Right hindlimb (tissue), 1 donor: ENCODE results near the gene ERVK3-1.
A peak's percentile ranks its signal among the peaks of the same experiment; 100 is the strongest.
"Not testable (repeated sequence)": the region's sequence is repeated elsewhere in the genome, so short reads cannot be mapped to it uniquely, and the experiment has no call there.

Experiments used
- DNase-seq: peaks from one replicate; pipeline ENCODE4 v3.0.0-alpha.2; 2018

ERVK3-1 gene

GRCh38 chr19:58305932-58306323 is 751 bp downstream of the ERVK3-1 start:
- no peak for DNase-seq

GRCh38 chr19:58307736-58308135 is 2.6 kb downstream of the ERVK3-1 start:
- no peak for DNase-seq

- not testable (repeated sequence) for DNase-seq
These were observed 5.5 kb downstream of the ERVK3-1 start for GRCh38 chr19:58310685-58311084.

DNA sequence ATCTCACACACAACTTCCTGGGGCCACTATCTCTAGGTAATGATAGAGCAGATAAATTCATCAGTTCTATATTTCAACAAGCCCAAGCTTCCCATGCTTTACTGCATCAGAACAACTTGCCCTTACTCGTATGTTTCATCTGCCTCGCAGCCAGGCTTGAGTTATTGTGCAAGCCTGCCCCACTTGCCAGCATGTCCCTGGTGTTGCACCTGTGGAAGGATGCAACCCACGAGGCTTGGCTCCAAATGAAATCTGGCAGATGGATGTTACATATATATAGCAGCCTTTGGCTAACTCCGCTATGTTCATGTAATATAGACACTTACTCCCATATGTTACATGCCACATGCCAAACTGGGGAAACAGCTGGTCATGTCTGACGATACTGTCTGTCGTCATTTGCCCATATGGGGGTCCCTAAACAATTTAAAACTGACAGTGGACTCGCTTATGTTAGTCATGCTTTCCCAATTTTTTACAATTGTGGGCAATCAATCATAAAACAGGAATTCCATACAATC is 6.2 kb downstream of the ERVK3-1 start:
- DNase-seq = no peak

DNA sequence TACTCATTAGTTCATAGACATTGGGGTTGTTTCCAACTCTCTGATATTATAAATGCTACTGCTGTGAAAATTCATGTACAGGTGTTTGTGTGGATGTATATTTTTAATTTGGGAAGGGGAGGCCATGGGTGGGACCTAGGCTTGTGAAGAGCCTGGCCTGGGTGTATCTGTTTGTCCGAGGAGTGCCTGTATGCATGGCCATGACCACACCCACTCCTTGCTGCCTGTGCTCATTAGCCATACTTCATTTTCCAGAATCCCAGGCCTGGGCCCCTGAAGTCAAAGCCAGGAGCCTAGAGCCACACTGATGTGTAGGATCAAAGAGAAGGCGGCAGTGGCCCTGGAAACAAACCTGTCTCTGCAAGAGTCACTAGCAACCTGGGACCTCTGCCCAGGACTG is 10.4 kb downstream of the ERVK3-1 start:
- no peak for DNase-seq

GRCh38 chr19:58317476-58318072 is 12.4 kb downstream of the ERVK3-1 start:
- peak; percentile 34 for DNase-seq

DNA sequence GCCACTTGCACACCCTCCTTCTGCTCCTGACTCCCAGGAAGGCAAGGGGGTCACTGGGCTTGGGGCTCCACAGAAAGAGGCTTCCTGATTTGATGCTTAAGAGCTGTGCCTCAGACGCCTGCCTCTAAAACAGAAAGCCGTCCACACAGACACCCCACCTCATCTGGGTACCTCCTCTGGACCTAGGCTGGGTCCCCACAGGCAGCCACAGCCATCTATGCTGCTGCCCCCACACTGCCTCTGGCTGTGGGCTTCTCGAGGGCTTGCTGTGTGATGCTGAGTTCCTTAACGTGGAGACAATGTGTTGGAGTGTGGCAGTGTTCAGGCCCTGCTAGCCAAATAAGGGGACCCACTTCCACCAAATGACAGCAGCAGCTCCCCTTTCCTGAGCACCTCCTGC is 13.1 kb downstream of the ERVK3-1 start:
- no peak for DNase-seq

GRCh38 chr19:58319241-58319640 is 14.1 kb downstream of the ERVK3-1 start:
- no peak for DNase-seq

DNA sequence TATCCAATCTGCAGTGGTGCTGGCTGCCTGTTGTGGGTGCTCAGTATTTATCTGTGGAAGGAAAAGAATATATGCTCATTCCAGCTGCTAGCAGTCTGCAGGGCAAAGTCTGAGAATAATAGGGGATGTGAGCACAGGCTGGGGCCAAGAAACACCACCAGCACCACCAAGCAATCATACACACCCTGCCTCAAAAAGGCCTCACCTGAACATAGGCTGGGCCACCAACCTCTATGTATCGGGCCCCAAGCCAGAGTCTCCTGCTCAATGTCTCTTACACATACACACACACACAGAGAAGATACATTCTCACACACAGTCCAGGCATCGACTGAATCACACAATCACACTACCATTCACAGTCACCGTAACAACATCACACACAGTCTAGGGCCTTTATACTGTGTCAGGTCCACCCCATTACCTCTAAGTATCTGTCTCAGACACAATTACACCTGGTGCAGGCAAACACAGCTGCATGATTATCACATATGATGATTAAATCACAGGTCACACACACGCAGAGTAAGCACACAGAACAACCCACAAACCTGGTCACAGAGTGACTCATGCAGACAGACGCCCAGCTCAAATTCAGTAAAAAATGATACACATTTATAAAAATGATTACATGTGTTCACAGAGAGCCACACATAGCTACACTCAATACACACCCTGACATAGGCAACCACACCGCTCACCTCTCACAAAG is 20.3 kb downstream of the ERVK3-1 start:
- DNase-seq = no peak

GRCh38 chr19:58326501-58326913 is 21.3 kb downstream of the ERVK3-1 start:
- no peak for DNase-seq

DNA sequence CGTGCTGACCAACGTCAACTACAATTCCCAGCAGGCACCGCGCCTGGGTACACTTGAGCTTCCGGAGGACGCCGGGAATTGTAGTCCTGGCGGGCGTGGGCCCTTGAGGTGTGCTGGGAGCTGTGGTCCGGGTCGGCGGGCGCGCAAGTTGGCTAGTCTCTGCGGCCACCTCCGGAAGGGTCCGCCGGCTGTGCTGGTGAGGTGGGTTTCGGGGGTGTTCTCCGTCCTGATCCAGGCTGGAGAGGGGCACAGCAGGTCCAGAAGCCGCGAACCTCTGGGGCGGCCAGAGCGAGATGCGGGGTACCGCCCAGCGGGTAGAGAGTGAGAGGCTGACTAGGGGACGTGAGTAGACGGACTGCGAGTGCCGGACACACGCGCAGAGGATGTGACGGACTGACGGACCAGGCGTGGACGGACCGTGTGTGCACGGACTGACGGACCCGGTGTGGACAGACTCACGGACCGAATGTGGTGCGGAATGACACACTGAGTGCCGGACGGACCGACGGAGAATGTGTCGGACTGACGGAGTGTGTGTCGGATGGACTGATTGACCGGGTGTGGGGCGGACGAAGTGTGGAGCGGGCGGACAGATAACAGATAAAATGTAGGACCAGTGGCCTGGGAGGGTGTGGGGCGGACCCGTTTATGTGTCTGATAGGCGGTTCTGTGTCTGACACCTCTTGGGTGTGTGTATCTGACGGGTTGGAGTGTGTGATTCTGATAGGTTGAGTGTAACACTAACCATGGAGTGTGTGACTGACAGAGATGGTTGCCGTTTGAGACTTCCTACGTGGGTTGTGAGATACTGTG is 21.9 kb downstream of the ERVK3-1 start, which contains the start of gene ZSCAN22:
ZSCAN22 (plus strand) TSS at position 81 of the 813 bp plus-strand sequence. CDS start 7,809 bp downstream, outside the sequence.
- peak; percentile 97 for DNase-seq

DNA sequence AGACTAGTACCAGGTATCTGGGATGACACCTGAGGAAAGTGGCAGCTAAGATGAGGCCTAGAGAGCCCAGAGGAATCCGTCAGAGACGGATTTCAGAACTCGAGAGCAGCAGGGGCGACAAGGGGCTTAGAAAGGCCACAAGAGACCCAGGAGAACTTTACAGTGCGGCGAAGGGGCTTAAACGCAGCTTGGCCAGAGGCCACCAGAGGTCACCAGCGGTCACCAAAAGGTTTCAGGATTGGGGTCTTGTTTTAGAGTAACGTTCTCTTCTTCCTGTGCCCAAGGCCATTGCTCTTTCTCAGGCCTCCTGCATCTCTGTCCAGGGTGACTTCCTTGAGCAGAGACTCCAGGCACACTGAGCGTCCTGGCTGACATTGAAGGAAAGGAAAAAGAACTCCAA is 23.8 kb downstream of the ERVK3-1 start:
- DNase-seq = no peak

GRCh38 chr19:58330458-58330857 is 25.3 kb downstream of the ERVK3-1 start:
- DNase-seq = no peak

GRCh38 chr19:58332697-58333096 is 27.5 kb downstream of the ERVK3-1 start:
- no peak for DNase-seq

DNA sequence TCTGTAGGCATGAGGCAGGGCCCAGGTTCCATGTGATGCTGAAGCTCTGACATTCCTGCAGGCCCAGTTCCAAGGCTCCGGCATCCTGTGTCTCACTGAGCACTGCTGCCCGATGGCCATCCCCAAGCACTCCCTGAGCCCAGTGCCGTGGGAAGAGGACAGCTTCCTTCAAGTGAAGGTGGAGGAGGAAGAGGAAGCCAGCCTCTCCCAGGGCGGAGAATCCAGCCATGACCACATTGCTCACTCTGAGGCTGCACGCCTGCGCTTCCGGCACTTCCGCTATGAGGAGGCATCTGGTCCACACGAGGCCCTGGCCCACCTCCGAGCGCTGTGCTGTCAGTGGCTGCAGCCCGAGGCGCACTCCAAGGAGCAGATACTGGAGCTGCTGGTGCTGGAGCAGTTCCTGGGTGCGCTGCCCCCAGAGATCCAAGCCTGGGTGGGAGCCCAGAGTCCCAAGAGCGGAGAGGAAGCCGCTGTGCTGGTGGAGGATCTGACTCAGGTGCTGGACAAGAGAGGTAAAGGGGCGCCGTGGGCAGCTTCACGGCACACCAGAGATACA is 29.6 kb downstream of the ERVK3-1 start:
- no peak for DNase-seq

DNA sequence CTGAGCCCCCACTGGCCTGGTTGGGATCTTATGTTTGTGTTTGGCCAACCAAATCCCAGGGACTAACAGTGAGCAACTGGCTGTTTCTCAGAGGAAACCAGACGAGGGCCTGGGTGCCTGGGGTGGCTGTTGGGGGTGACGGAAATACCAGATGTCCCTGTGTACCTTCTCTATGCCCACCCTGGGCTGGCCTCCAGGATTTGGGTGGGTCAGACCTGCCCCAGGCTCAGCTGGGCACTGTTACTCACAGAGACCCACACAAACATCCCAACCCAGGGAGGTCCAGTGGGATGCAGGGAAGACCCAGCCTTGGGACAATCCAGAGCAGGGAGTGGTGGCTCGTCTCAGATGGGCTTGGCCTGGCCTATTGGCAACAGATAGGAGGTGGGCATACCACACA is 30.5 kb downstream of the ERVK3-1 start:
- no peak for DNase-seq

DNA sequence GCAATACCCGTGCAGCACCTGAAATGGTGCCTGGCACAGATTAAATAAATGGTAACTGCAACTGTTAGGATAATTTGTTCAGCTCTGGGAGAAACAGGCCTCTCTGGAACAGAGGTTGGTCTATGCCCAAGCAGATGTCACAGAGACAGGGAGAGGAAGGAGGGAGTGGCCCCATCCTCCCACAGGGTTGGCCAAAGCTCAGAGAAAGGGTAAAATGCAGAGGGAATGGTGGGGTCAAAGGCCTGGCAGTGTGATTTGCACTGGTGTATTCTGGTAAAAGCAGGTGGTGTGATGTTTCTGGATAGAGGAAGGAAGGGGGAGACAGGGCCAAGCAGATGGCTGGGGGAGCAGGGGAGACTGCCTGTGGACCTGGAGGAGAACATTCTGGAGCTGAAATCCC is 31.0 kb downstream of the ERVK3-1 start:
- DNase-seq = no peak

DNA sequence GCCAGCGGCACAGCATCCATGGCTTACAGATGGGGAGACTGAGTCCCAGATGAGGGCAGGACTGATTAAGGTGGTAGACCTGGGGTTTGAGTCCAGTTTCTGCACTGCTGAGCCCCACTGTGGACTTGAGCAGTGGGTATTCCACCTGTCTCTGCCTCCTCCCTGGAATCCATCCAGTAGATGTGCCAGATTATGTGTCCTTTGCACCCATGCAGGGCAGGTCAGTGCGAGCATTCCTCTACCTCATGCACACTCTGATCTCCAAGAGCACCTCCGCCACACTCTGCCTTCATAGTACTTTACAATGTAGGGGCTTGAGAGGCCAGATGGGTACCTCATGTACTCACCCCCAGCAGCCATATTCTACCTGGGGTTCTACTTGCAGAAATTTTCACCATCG is 31.6 kb downstream of the ERVK3-1 start:
- no peak for DNase-seq

DNA sequence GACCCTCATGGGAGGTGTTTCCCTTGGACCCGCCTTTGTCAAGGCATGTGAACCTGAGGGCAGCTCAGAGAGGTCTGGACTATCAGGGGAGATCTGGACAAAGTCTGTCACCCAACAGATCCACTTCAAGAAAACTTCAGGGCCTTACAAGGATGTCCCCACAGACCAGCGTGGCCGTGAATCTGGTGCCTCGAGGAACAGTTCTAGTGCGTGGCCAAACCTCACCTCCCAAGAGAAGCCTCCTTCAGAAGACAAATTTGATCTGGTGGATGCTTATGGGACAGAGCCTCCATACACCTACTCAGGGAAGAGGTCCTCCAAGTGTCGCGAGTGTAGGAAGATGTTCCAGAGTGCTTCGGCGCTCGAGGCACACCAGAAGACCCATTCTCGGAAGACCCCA is 33.2 kb downstream of the ERVK3-1 start:
- no peak for DNase-seq

DNA sequence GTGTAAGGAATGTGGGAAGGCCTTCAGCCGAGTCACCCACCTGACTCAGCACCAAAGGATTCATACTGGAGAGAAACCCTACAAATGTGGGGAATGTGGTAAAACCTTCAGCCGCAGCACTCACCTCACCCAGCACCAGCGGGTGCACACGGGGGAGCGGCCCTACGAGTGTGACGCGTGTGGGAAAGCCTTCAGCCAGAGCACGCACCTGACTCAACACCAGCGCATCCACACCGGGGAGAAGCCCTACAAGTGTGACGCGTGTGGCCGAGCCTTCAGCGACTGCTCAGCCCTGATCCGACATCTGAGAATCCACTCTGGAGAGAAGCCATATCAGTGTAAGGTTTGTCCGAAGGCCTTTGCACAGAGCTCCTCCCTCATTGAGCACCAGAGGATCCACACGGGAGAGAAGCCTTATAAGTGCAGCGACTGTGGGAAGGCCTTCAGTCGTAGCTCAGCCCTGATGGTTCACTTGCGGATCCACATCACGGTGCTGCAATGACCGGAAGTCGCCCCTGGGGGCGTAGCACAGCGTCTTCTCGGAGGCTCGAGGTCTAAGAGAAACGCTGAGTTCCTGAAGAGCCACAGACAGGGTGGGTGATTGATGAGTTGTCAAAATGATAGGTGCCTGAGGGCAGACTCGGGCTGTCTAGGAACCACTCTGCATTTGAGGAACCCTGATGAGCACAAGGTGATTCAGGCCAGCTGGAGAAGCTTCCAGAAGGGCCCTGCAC is 33.8 kb downstream of the ERVK3-1 start:
- no peak for DNase-seq

GRCh38 chr19:58345558-58345957 is 40.4 kb downstream of the ERVK3-1 start:
- DNase-seq = no peak
